ENCODE measurements around the gene ODC1. TPM values are rescaled to one million over a fixed set of nuclear protein-coding genes. Genes with fewer than 3 reads are reported as not detected.

ODC1 gene
- total RNA-seq, 1 donor = 109 TPM

GRCh38 chr2:10494351-10495066 is 46.4 kb upstream of the ODC1 start:
- H4K20me1 ChIP-seq (ENCODE audit: insufficient read depth, low read length) = no peaks in the 10 kb centered on the region
- no peak overlapping the region for H3K4me3 ChIP-seq (ENCODE audit: insufficient read depth, low read length)
- no peaks in the 10 kb centered on the region for H3K9me3 ChIP-seq (ENCODE audit: low read depth, low read length)
- no peaks in the 10 kb centered on the region for H3K36me3 ChIP-seq (ENCODE audit: insufficient read depth, low read length)
- no peak for TF ChIP-seq CTCF (IDR thresholded peaks at IDR 0.05; ENCODE audit: extremely low read depth, low read depth, low read length)
- no peak for DNase-seq (ENCODE audit: insufficient read length, low spot score, missing footprints)
- no peak overlapping the region for H3K4me2 ChIP-seq (ENCODE audit: insufficient read depth, low read length)
- H3K27me3 ChIP-seq (ENCODE audit: insufficient read depth, low read length) = peaks cover 12% of the 10 kb centered on the region
- H3K4me1 ChIP-seq (ENCODE audit: insufficient read depth, low read length) = peaks cover 17% of the 10 kb centered on the region
- H3K27ac ChIP-seq (ENCODE audit: low read depth, low read length) = no peak overlapping the region
- no peak overlapping the region for H2AFZ ChIP-seq (ENCODE audit: low read length)
- H3K79me2 ChIP-seq (ENCODE audit: insufficient read depth, low read length) = no peaks in the 10 kb centered on the region

GRCh38 chr2:10493634-10494281 is 45.6 kb upstream of the ODC1 start:
- Histone ChIP-seq H3K9me3 (ENCODE audit: low read depth, low read length) (no peaks in the 10 kb centered on the region), H3K79me2 (ENCODE audit: insufficient read depth, low read length) (no peaks in the 10 kb centered on the region), H2AFZ (ENCODE audit: low read length) (no peak overlapping the region), H3K36me3 (ENCODE audit: insufficient read depth, low read length) (no peaks in the 10 kb centered on the region), H4K20me1 (ENCODE audit: insufficient read depth, low read length) (no peaks in the 10 kb centered on the region), H3K4me3 (ENCODE audit: insufficient read depth, low read length) (no peak overlapping the region), H3K27me3 (ENCODE audit: insufficient read depth, low read length) (peaks cover 12% of the 10 kb centered on the region), H3K4me2 (ENCODE audit: insufficient read depth, low read length) (peak overlapping the region; percentile 1), H3K27ac (ENCODE audit: low read depth, low read length) (peak overlapping the region; percentile 39), H3K4me1 (ENCODE audit: insufficient read depth, low read length) (peaks cover 18% of the 10 kb centered on the region)
- TF ChIP-seq CTCF (IDR thresholded peaks at IDR 0.05; ENCODE audit: extremely low read depth, low read depth, low read length) = no peak
- peak; percentile 95 for DNase-seq (ENCODE audit: insufficient read length, low spot score, missing footprints)

GRCh38 chr2:10493075-10493633 is 45.0 kb upstream of the ODC1 start:
- peaks cover 18% of the 10 kb centered on the region for H3K4me1 ChIP-seq (ENCODE audit: insufficient read depth, low read length)
- H3K79me2 ChIP-seq (ENCODE audit: insufficient read depth, low read length) = no peaks in the 10 kb centered on the region
- no peaks in the 10 kb centered on the region for H3K9me3 ChIP-seq (ENCODE audit: low read depth, low read length)
- H3K27ac ChIP-seq (ENCODE audit: low read depth, low read length) = peak overlapping the region; percentile 39
- H4K20me1 ChIP-seq (ENCODE audit: insufficient read depth, low read length) = no peaks in the 10 kb centered on the region
- peaks cover 12% of the 10 kb centered on the region for H3K27me3 ChIP-seq (ENCODE audit: insufficient read depth, low read length)
- no peak for TF ChIP-seq CTCF (IDR thresholded peaks at IDR 0.05; ENCODE audit: extremely low read depth, low read depth, low read length)
- peak overlapping the region; percentile 1 for H3K4me2 ChIP-seq (ENCODE audit: insufficient read depth, low read length)
- no peak overlapping the region for H2AFZ ChIP-seq (ENCODE audit: low read length)
- no peak overlapping the region for H3K4me3 ChIP-seq (ENCODE audit: insufficient read depth, low read length)
- H3K36me3 ChIP-seq (ENCODE audit: insufficient read depth, low read length) = no peaks in the 10 kb centered on the region
- DNase-seq (ENCODE audit: insufficient read length, low spot score, missing footprints) = no peak

- Histone ChIP-seq H3K79me2 (ENCODE audit: insufficient read depth, low read length) (no peaks in the 10 kb centered on the region), H3K4me2 (ENCODE audit: insufficient read depth, low read length) (no peak overlapping the region), H3K4me1 (ENCODE audit: insufficient read depth, low read length) (peaks cover 18% of the 10 kb centered on the region), H3K27ac (ENCODE audit: low read depth, low read length) (no peak overlapping the region), H2AFZ (ENCODE audit: low read length) (no peak overlapping the region), H3K9me3 (ENCODE audit: low read depth, low read length) (no peaks in the 10 kb centered on the region), H4K20me1 (ENCODE audit: insufficient read depth, low read length) (no peaks in the 10 kb centered on the region), H3K36me3 (ENCODE audit: insufficient read depth, low read length) (no peaks in the 10 kb centered on the region), H3K4me3 (ENCODE audit: insufficient read depth, low read length) (no peak overlapping the region), H3K27me3 (ENCODE audit: insufficient read depth, low read length) (peaks cover 26% of the 10 kb centered on the region)
- DNase-seq (ENCODE audit: insufficient read length, low spot score, missing footprints) = no peak
- TF ChIP-seq CTCF (IDR thresholded peaks at IDR 0.05; ENCODE audit: extremely low read depth, low read depth, low read length) = no peak
Observed at GRCh38 chr2:10490806-10491291, 42.7 kb upstream of the ODC1 start.

All from osteoblast (primary cell).